K562 (cell line): ENCODE results near the gene NVL. TPM values are rescaled to one million over a fixed set of nuclear protein-coding genes. Genes with fewer than 3 reads are reported as not detected.
A peak's percentile ranks its signal among the peaks of the same experiment; 100 is the strongest.

Experiments
- ARHGAP35 ChIP-seq: fragments of 450-650 bp; IDR thresholded peaks from 2 replicates; pipeline ENCODE4 v1.6.1; 2018; ENCODE audit not compliant: partially characterized antibody
- CC2D1A ChIP-seq: fragments of 450-650 bp; IDR thresholded peaks from 2 replicates; pipeline ENCODE4 v1.6.1; 2017; ENCODE audit warnings: mild to moderate bottlenecking
- EP300 ChIP-seq: IDR thresholded peaks from 2 replicates; pipeline ENCODE4 v1.6.1; 2012; ENCODE audit warnings: low read length, improper control_type of control experiment
- EWSR1 ChIP-seq: fragments of 450-650 bp; IDR thresholded peaks from 2 replicates; pipeline ENCODE4 v1.6.1; 2018; ENCODE audit warnings: borderline replicate concordance, mild to moderate bottlenecking, low read depth, moderate library complexity; ENCODE audit not compliant: partially characterized antibody
- FOXA3 ChIP-seq, 2 experiments: fragments of 450-650 bp in 1 of 2; sonication (generic) in 1 of 2; formaldehyde crosslinking; IDR thresholded peaks in 1 of 2; conservative IDR thresholded peaks in 1 of 2; 2 replicates each; pipeline versions ENCODE4 v1.4.0 to v1.8.0; 2020 to 2022; ENCODE audit warnings: mild to moderate bottlenecking in 2 of 2, missing genetic modification reagents in 1 of 2
- FOXK2 ChIP-seq, 2 experiments: fragments of 450-650 bp; IDR thresholded peaks in 1 of 2; conservative IDR thresholded peaks in 1 of 2; 2 replicates each; pipeline ENCODE4 v1.6.1; 2016; ENCODE audit warnings: low read depth in 2 of 2, mild to moderate bottlenecking in 1 of 2
- MBD2 ChIP-seq: sonication (generic); IDR thresholded peaks from 2 replicates; pipeline ENCODE4 v1.6.1; 2016; ENCODE audit warnings: low read depth, borderline replicate concordance
- NR2C1 ChIP-seq, 2 experiments: fragments of 450-650 bp; IDR thresholded peaks; 2 replicates each; pipeline ENCODE4 v1.6.1; 2017; ENCODE audit warnings: mild to moderate bottlenecking in 2 of 2, antibody characterized with exemption in 1 of 2, inconsistent platforms in 1 of 2, missing compliant biosample characterization in 1 of 2, missing genetic modification characterization in 1 of 2
- POLR2G ChIP-seq: fragments of 200-400 bp; formaldehyde crosslinking; IDR thresholded peaks from 2 replicates; pipeline ENCODE4 v1.6.1; 2017; ENCODE audit warnings: low read depth, mild to moderate bottlenecking, antibody characterized with exemption, low read length, moderate library complexity
- PTTG1 ChIP-seq: fragments of 450-650 bp; IDR thresholded peaks from 2 replicates; pipeline ENCODE4 v1.6.1; 2016; ENCODE audit warnings: low read depth, mild to moderate bottlenecking, missing genetic modification characterization, missing compliant biosample characterization
- RBM15 ChIP-seq: fragments of 200-400 bp; formaldehyde crosslinking; IDR thresholded peaks from 2 replicates; pipeline ENCODE4 v1.6.1; 2018; ENCODE audit warnings: mild to moderate bottlenecking, low read length, moderate library complexity; ENCODE audit not compliant: insufficient read depth
- TAL1 ChIP-seq: fragments of 450-650 bp; IDR thresholded peaks from 2 replicates; pipeline ENCODE4 v1.6.1; 2016; ENCODE audit warnings: mild to moderate bottlenecking
- TCF7 ChIP-seq: sonication (generic); IDR thresholded peaks from 2 replicates; pipeline ENCODE4 v1.6.1; 2016; ENCODE audit warnings: antibody characterized with exemption, borderline replicate concordance
- TOE1 ChIP-seq, 2 experiments: fragments of 450-650 bp in 1 of 2; sonication (generic) in 1 of 2; formaldehyde crosslinking in 1 of 2; IDR thresholded peaks; 2 replicates each; pipeline versions ENCODE4 v1.7.1 to v1.8.0; 2016 to 2022; ENCODE audit warnings: borderline replicate concordance in 2 of 2, mild to moderate bottlenecking in 2 of 2, antibody characterized with exemption in 1 of 2, inconsistent platforms in 1 of 2, low read depth in 1 of 2, missing genetic modification reagents in 1 of 2, moderate library complexity in 1 of 2
- ZFP1 ChIP-seq: fragments of 450-650 bp; formaldehyde crosslinking; IDR thresholded peaks from 2 replicates; pipeline ENCODE4 v1.4.0; 2020; ENCODE audit warnings: mild to moderate bottlenecking, mixed read lengths
- ZNF134 ChIP-seq: fragments of 250-450 bp; sonication (Bioruptor Pico); conservative IDR thresholded peaks from 2 replicates; pipeline ENCODE4 v1.4.0; 2020
- ZNF263 ChIP-seq: sonication (generic); formaldehyde crosslinking; IDR thresholded peaks from 2 replicates; pipeline ENCODE4 v1.8.0; 2022; ENCODE audit warnings: mild to moderate bottlenecking, missing genetic modification reagents, borderline replicate concordance
- ZNF507 ChIP-seq: conservative IDR thresholded peaks from 2 replicates; pipeline ENCODE4 v1.6.1; 2017; ENCODE audit warnings: missing genetic modification characterization, missing compliant biosample characterization
- ZNF830 ChIP-seq: fragments of 250-450 bp; sonication (Bioruptor Pico); IDR thresholded peaks from 2 replicates; pipeline ENCODE4 v1.5.0; 2021; ENCODE audit warnings: mild to moderate bottlenecking
- polyA plus RNA-seq, 8 experiments: library from polyadenylated mRNA; depleted of rRNA in 4 of 8; stranded (reverse) in 5 of 8; unstranded in 3 of 8; fragments of >200 nt; fragmentation: Nextera tagmentation in 2 of 8; fragmentation: Illumina TruSeq in 1 of 8; extraction: Ambion mirVana in 2 of 8; extraction: Trizol in 1 of 8; gene quantifications; 2 replicates each; pipeline versions ENCODE4 v1.2.1 to v1.2.3, GENCODE V29; 2011 to 2014; ENCODE audit warnings: inconsistent platforms in 1 of 8, missing spikeins in 1 of 8
- total RNA-seq, 7 experiments: library from RNA; depleted of rRNA in 6 of 7; stranded (reverse); fragments of >200 nt in 6 of 7; fragmentation: Illumina TruSeq in 2 of 7; extraction: Trizol in 2 of 7; gene quantifications; 2 replicates each; pipeline versions ENCODE4 v1.2.1 to v1.2.3, GENCODE V29; 2011 to 2021; ENCODE audit warnings: low replicate concordance in 1 of 7
- TF ChIP-seq, protein P1 (sequence below): fragments of 450-650 bp; IDR thresholded peaks from 2 replicates; pipeline ENCODE4 v1.6.1; 2016
- TF ChIP-seq, protein P2 (sequence below): fragments of 450-650 bp; conservative IDR thresholded peaks from 2 replicates; pipeline ENCODE4 v1.6.1; 2016; ENCODE audit warnings: missing genetic modification characterization, low read depth, mild to moderate bottlenecking, control low read depth, missing compliant biosample characterization
- TF ChIP-seq, protein P3 (sequence below): fragments of 250-450 bp; sonication (Bioruptor Pico); IDR thresholded peaks from 2 replicates; pipeline ENCODE4 v1.9.0; 2021; ENCODE audit warnings: mild to moderate bottlenecking, inconsistent platforms

The NVL gene
- total and polyA plus RNA-seq, 9 of the 15 experiments (the other 6 are each of a cell fraction or from before 2014, with no cell fraction given), result 32.5 to 86.6 (median 62.9) TPM

DNA sequence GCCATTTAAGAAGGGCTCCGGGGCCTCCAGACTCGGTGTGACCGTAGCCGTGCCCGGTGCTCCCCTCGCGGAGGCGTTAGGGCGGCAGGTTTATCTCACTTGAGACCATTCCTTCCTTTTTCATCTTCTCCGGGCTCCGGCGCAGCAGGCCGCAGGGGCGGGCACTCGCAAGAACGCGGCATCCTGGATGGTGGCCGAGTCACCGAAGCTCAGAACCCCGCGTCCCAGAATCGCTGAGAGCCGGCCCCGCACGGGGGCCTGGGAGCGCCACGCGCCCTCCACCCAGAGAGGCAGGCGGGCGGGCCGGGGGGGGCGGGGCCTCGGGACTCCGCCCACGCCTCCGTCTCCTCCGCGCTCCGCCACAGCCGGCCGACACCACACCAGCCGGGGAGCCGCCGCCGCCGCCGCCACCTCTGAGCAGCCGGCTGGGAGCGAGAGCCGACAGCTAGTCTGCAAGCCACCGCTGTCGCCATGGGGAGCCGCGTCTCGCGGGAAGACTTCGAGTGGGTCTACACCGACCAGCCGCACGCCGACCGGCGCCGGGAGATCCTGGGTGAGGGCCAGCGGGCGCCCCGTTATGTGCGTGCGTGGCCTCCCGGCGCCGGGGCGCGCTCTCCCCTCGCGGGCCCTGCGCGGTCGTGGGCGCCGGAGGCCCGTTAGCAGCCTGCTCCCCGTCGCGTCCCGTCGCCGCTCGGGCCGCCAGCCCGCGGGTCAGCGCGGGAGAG, 146.9 kb downstream of the NVL start, which contains the start of gene DEGS1 (continued):
- TF ChIP-seq ZFP1 (CRISPR knock-in tag) (no peak), EP300 (0 out of 2 replicates have a peak, but pooled peaks have one; percentile 2), ZNF263 (peak; percentile 73), CC2D1A (no peak), PTTG1 (tag) (no peak), RBM15 (no peak), TAL1 (no peak), TCF7 (peak; percentile 23; the same call in 1 of the 2 replicates), ZNF134 (CRISPR knock-in tag) (no peak), FOXK2 (conservative IDR thresholded peaks at IDR 0.05 in 1 of 2, IDR thresholded peaks at IDR 0.05 in 1 of 2; ENCODE audit: low read depth in 2 of 2) (no peak), ZNF830 (no peak), EWSR1 (no peak), FOXA3 (CRISPR knock-in tag; conservative IDR thresholded peaks at IDR 0.05 in 1 of 2, IDR thresholded peaks at IDR 0.05 in 1 of 2) (peak in 1 of 2 experiments; percentile 55; a peak in 1 of 4 replicates), TOE1 (IDR thresholded peaks at IDR 0.05; ENCODE audit: borderline replicate concordance) (no peak; the same call in 1 of the 2 replicates), TOE1 (CRISPR knock-in tag; IDR thresholded peaks at IDR 0.05; ENCODE audit: borderline replicate concordance, low read depth) (peak; percentile 16; the same call in 1 of the 2 replicates), MBD2 (peak; percentile 59; the same call in 1 of the 2 replicates), ARHGAP35 (no peak), ZNF507 (tag) (no peak), NR2C1 (IDR thresholded peaks at IDR 0.05) (no peak), NR2C1 (tag; IDR thresholded peaks at IDR 0.05) (0 out of 2 replicates have a peak, but pooled peaks have one; percentile 23), POLR2G (peak; percentile 98)
- TF ChIP-seq, protein P1, sequence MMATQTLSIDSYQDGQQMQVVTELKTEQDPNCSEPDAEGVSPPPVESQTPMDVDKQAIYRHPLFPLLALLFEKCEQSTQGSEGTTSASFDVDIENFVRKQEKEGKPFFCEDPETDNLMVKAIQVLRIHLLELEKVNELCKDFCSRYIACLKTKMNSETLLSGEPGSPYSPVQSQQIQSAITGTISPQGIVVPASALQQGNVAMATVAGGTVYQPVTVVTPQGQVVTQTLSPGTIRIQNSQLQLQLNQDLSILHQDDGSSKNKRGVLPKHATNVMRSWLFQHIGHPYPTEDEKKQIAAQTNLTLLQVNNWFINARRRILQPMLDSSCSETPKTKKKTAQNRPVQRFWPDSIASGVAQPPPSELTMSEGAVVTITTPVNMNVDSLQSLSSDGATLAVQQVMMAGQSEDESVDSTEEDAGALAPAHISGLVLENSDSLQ, result no peak
- TF ChIP-seq, protein P2, sequence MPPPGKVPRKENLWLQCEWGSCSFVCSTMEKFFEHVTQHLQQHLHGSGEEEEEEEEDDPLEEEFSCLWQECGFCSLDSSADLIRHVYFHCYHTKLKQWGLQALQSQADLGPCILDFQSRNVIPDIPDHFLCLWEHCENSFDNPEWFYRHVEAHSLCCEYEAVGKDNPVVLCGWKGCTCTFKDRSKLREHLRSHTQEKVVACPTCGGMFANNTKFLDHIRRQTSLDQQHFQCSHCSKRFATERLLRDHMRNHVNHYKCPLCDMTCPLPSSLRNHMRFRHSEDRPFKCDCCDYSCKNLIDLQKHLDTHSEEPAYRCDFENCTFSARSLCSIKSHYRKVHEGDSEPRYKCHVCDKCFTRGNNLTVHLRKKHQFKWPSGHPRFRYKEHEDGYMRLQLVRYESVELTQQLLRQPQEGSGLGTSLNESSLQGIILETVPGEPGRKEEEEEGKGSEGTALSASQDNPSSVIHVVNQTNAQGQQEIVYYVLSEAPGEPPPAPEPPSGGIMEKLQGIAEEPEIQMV (tag), result no peak
- TF ChIP-seq, protein P3, sequence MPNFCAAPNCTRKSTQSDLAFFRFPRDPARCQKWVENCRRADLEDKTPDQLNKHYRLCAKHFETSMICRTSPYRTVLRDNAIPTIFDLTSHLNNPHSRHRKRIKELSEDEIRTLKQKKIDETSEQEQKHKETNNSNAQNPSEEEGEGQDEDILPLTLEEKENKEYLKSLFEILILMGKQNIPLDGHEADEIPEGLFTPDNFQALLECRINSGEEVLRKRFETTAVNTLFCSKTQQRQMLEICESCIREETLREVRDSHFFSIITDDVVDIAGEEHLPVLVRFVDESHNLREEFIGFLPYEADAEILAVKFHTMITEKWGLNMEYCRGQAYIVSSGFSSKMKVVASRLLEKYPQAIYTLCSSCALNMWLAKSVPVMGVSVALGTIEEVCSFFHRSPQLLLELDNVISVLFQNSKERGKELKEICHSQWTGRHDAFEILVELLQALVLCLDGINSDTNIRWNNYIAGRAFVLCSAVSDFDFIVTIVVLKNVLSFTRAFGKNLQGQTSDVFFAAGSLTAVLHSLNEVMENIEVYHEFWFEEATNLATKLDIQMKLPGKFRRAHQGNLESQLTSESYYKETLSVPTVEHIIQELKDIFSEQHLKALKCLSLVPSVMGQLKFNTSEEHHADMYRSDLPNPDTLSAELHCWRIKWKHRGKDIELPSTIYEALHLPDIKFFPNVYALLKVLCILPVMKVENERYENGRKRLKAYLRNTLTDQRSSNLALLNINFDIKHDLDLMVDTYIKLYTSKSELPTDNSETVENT (CRISPR knock-in tag), result peak; percentile 80
